Measurements from ENCODE around the gene CFAP54. TPM values are rescaled to one million over a fixed set of nuclear protein-coding genes. Genes with fewer than 3 reads are reported as not detected.

CFAP54 gene
- total RNA-seq, 4 donors from 2014 or later, result 0.22 to 0.62 (median 0.57) TPM; not detected in 1

DNA sequence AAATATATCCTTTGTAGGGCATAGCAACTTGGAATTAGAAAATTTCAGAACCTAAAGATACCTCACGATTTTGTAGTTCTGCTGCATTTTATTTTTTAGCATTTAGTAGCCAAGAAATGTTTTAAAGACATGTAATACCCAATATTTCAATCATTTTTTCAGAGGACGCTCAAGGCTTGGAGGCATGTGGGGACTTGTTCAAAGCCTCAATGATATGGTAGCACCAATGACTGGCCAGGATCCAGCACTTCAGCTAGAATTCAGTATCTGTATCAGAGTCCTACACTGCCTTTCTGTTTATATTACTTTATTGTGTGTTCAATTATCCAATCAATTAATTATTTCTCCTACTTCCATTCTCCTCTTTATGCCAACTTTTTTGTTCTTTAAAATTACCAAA lies 262.8 kb downstream of the CFAP54 start:
- Histone ChIP-seq H3K9me3 (no peaks in the 10 kb centered on the region), H3K4me1 (no peaks in the 10 kb centered on the region), H3K36me3 (no peaks in the 10 kb centered on the region), H3K27me3 (no peaks in the 10 kb centered on the region), H3K27ac (no peak overlapping the region), H3K4me3 (no peak overlapping the region)
- intact Hi-C loops (cut with DNase I), result no loop called here
- 40 to 43% methylated on average over 2 of the region's 2 CpGs for WGBS, 2 donors
- no peak for TF ChIP-seq POLR2A (IDR thresholded peaks at IDR 0.05)
- TF ChIP-seq, protein P1, sequence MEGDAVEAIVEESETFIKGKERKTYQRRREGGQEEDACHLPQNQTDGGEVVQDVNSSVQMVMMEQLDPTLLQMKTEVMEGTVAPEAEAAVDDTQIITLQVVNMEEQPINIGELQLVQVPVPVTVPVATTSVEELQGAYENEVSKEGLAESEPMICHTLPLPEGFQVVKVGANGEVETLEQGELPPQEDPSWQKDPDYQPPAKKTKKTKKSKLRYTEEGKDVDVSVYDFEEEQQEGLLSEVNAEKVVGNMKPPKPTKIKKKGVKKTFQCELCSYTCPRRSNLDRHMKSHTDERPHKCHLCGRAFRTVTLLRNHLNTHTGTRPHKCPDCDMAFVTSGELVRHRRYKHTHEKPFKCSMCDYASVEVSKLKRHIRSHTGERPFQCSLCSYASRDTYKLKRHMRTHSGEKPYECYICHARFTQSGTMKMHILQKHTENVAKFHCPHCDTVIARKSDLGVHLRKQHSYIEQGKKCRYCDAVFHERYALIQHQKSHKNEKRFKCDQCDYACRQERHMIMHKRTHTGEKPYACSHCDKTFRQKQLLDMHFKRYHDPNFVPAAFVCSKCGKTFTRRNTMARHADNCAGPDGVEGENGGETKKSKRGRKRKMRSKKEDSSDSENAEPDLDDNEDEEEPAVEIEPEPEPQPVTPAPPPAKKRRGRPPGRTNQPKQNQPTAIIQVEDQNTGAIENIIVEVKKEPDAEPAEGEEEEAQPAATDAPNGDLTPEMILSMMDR (IDR thresholded peaks at IDR 0.05), result no peak
- DNase-seq, result no peak

DNA sequence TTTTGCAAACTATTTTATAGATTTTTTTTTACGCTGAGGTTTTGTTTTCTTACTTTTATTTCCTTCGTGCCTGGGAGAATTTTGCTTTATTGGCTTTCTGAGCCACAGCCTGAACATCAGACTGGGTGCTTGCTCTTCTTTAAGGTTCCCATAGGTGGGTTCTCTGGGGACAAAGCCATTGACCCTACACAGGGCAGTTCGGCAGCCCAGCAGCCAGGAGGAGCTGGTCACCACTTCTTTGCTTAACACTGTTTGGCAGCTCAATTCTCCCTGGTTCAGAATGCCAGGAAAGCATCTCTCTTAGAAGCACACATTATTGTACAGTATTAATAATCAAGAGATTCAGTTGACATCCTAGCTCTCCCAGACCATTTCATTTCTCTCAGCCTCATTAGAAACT lies 276.9 kb downstream of the CFAP54 start:
- DNase-seq, result no peak
- TF ChIP-seq, protein P1 (IDR thresholded peaks at IDR 0.05), result no peak
- TF ChIP-seq POLR2A (IDR thresholded peaks at IDR 0.05), result no peak
- intact Hi-C loops (cut with DNase I), result no loop called here
- WGBS, 2 donors, result 69 to 87% methylated on average over 3 of the region's 3 CpGs
- no peaks in the 10 kb centered on the region for H3K27me3 ChIP-seq
- no peaks in the 10 kb centered on the region for H3K4me1 ChIP-seq
- H3K27ac ChIP-seq, result no peak overlapping the region
- no peak overlapping the region for H3K4me3 ChIP-seq
- H3K36me3 ChIP-seq, result no peaks in the 10 kb centered on the region
- H3K9me3 ChIP-seq, result no peaks in the 10 kb centered on the region

DNA sequence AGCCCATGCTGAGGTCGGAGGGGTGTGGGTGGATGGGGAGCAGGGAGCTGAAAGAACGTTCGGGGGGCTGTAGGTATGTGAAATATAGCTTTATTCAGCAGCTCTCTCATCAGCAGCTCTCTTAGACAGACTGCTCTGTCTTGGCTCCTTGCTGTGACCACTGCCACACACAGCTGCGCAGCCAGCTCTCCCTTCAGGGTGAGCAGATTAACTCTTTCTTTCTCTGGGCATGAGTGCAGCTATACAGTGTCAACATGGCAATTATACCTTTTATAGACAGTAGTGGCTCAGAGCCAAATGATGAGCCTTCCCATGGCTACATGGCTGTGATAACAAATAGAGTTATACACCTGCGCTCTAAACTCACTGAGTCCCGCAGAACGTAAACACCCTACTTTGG lies 280.0 kb downstream of the CFAP54 start:
- no peaks in the 10 kb centered on the region for H3K27me3 ChIP-seq
- H3K4me3 ChIP-seq, result no peak overlapping the region
- DNase-seq, result no peak
- H3K36me3 ChIP-seq, result no peaks in the 10 kb centered on the region
- H3K27ac ChIP-seq, result no peak overlapping the region
- no peak for TF ChIP-seq POLR2A (IDR thresholded peaks at IDR 0.05)
- TF ChIP-seq, protein P1 (IDR thresholded peaks at IDR 0.05), result no peak
- H3K9me3 ChIP-seq, result no peaks in the 10 kb centered on the region
- intact Hi-C loops (cut with DNase I), result no loop called here
- no peaks in the 10 kb centered on the region for H3K4me1 ChIP-seq
- 70 to 75% methylated on average over 7 of the region's 7 CpGs for WGBS, 2 donors

DNA sequence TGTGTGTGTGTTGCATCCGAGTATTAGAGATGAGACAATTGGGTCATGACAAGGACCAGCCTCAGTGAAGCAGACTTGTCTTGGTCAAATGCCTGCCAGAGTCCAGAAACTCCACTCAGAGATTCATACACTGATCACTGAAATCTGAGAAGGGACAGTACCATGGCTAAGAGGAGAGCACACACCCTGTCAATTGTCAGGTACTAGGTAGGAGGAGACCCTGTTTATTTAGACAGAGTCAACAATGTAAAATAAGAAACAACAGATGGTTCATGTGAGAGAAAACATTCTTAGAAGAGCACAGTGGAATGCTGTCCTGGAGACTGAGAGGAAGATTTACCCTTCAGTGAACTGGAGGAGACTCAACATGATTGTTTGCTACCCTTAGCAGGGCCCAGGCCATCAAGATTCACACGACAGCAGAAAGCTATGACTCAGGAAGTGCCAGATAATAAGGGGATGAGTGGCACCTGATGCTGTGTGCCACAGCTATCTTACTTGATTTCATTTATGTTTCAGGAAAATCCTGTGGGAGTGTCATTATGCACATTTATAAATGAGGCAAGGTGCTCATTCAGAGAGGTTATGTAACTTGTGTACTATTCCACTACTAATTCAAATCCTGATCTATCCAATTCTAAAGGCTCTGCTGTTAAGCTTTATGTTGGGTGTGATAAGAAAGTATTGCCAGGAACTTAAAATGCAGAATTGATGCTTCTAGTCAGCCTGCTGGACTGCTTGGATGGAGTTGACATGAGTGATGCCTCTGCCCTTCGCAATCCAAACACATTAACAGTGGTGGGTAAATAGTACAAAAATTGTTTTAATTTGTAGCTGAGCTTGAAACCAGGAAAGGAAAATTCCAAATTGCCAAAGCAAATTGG lies 281.1 kb downstream of the CFAP54 start:
- no peak overlapping the region for H3K27ac ChIP-seq
- H3K4me1 ChIP-seq, result no peaks in the 10 kb centered on the region
- TF ChIP-seq POLR2A (IDR thresholded peaks at IDR 0.05), result no peak
- TF ChIP-seq, protein P1 (IDR thresholded peaks at IDR 0.05), result no peak
- intact Hi-C loops (cut with DNase I), result no loop called here
- H3K9me3 ChIP-seq, result no peaks in the 10 kb centered on the region
- no peaks in the 10 kb centered on the region for H3K36me3 ChIP-seq
- no peak for DNase-seq
- 63 to 68% methylated on average over 3 of the region's 3 CpGs for WGBS, 2 donors
- no peak overlapping the region for H3K4me3 ChIP-seq
- no peaks in the 10 kb centered on the region for H3K27me3 ChIP-seq

DNA sequence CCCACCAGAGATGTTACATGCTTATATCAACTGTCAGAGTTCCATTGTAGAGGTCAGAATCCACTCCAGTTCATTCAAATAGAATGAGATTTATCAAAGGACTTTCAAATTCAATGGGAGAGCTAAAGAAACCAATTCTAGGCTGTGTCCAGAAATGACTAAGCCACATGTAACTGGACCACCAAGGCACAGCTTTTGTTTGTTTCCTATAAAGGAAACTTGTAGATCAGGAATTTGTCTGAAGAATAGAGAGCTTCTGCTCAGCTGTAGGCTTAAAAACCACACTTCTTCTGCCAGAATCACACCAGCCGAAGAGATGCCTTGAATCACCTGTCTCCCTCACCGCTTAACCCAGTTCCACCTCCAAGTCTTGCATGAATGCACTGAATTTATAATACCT lies 283.7 kb downstream of the CFAP54 start:
- intact Hi-C loops (cut with DNase I), result no loop called here
- no peak overlapping the region for H3K4me3 ChIP-seq
- no peak for DNase-seq
- no peaks in the 10 kb centered on the region for H3K36me3 ChIP-seq
- TF ChIP-seq POLR2A (IDR thresholded peaks at IDR 0.05), result no peak
- TF ChIP-seq, protein P1 (IDR thresholded peaks at IDR 0.05), result no peak
- H3K4me1 ChIP-seq, result no peaks in the 10 kb centered on the region
- H3K9me3 ChIP-seq, result no peaks in the 10 kb centered on the region
- 94 to 100% methylated on average over 2 of the region's 2 CpGs for WGBS, 2 donors
- no peaks in the 10 kb centered on the region for H3K27me3 ChIP-seq
- no peak overlapping the region for H3K27ac ChIP-seq

Data from esophagus squamous epithelium (tissue), 5 donors.